Upper lobe of left lung (tissue), 6 donors: ENCODE measurements around the gene C4orf50. TPM values are rescaled to one million over a fixed set of nuclear protein-coding genes. Genes with fewer than 3 reads are reported as not detected.

Experiments
- ATAC-seq, 2 donors: fragments of 200-7000 bp; cut with Tn5 transposase; one replicate each; pipeline ENCODE4 v1.9.1; 2022; ENCODE audit warnings: mild to moderate bottlenecking in 2 of 2, moderate library complexity in 2 of 2; ENCODE audit not compliant: low FRiP score in 2 of 2
- DNase-seq, 2 donors: peaks; one replicate each; pipeline ENCODE4 v3.0.0-alpha.2; 2019 to 2020
- H3K27ac ChIP-seq, 4 donors: fragments of 200-600 bp; sonication (generic); one replicate each; pipeline ENCODE4 v1.5.1; 2016 to 2019
- H3K27me3 ChIP-seq, 4 donors: fragments of 200-600 bp; sonication (generic); one replicate each; pipeline ENCODE4 v1.5.1; 2017 to 2019
- H3K36me3 ChIP-seq, 4 donors: fragments of 200-600 bp; sonication (generic); one replicate each; pipeline ENCODE4 v1.5.1; 2016 to 2019
- H3K4me1 ChIP-seq, 4 donors: fragments of 200-600 bp; sonication (generic); one replicate each; pipeline ENCODE4 v1.5.1; 2018 to 2019
- H3K4me3 ChIP-seq, 4 donors: fragments of 200-600 bp; sonication (generic); one replicate each; pipeline ENCODE4 v1.5.1; 2017 to 2019; ENCODE audit warnings: mild to moderate bottlenecking in 2 of 4, moderate library complexity in 1 of 4
- H3K9me3 ChIP-seq, 4 donors: fragments of 200-600 bp; sonication (generic); one replicate each; pipeline ENCODE4 v1.5.1; 2018 to 2019
- CTCF ChIP-seq, 6 experiments: fragments of 450-650 bp in 4 of 6; fragments of 200-600 bp in 2 of 6; sonication (generic) in 2 of 6; IDR thresholded peaks; one replicate each; pipeline ENCODE4 v1.5.1; 2016 to 2019; ENCODE audit warnings: antibody characterized with exemption in 6 of 6
- EP300 ChIP-seq, 4 donors: sonication (generic); formaldehyde crosslinking; IDR thresholded peaks; one replicate each; pipeline ENCODE4 v1.5.1; 2017; ENCODE audit warnings: antibody characterized with exemption in 4 of 4, control low read depth in 2 of 4
- POLR2A ChIP-seq, 4 donors: fragments of 450-650 bp; IDR thresholded peaks; one replicate each; pipeline ENCODE4 v1.5.1; 2016 to 2017; ENCODE audit warnings: antibody characterized with exemption in 4 of 4, mild to moderate bottlenecking in 2 of 4
- POLR2AphosphoS5 ChIP-seq, 2 donors: sonication (generic); formaldehyde crosslinking; IDR thresholded peaks; one replicate each; pipeline ENCODE4 v1.5.1; 2017; ENCODE audit warnings: antibody characterized with exemption in 2 of 2
- WGBS, 2 donors: methylation state at CpG; one replicate each; pipeline ENCODE4 v1.1.5; 2017 to 2018; 5-methylcytosine and 5-hydroxymethylcytosine counted together
- total RNA-seq, 6 donors: library from RNA; depleted of rRNA in 4 of 6; stranded (reverse); fragments of >200 nt in 4 of 6; gene quantifications; one replicate each; pipeline versions ENCODE4 v1.1.0 to v1.2.1, GENCODE V29; 2016 to 2021
- donor health status: DM: no; HTN: no; CAD: no; lungs with moderate emphysema.
- donor health status: DM: no; HTN: yes; CAD: no; lungs with severe emphysema.

C4orf50 gene
- total RNA-seq, 6 donors from 2014 or later = 0.03 to 1.3 (median 0.65) TPM

GRCh38 chr4:5927116-5927515 is 91.1 kb downstream of the C4orf50 start:
- TF ChIP-seq EP300 (IDR thresholded peaks at IDR 0.05) (no peak), CTCF (IDR thresholded peaks at IDR 0.05) (no peak), POLR2A (IDR thresholded peaks at IDR 0.05) (no peak), POLR2AphosphoS5 (IDR thresholded peaks at IDR 0.05) (no peak)
- Histone ChIP-seq H3K27ac (no peak overlapping the region), H3K36me3 (no peaks in the 10 kb centered on the region), H3K27me3 (no peaks in the 10 kb centered on the region), H3K9me3 (no peaks in the 10 kb centered on the region), H3K4me1 (no peaks in the 10 kb centered on the region), H3K4me3 (no peak overlapping the region)
- 83 to 93% methylated on average over 3 of the region's 3 CpGs for WGBS, 2 donors
- DNase-seq (no peak), ATAC-seq (no peak)

GRCh38 chr4:5926598-5926997 is 91.6 kb downstream of the C4orf50 start:
- H3K27me3 ChIP-seq = no peaks in the 10 kb centered on the region
- DNase-seq (no peak), ATAC-seq (no peak)
- no peaks in the 10 kb centered on the region for H3K36me3 ChIP-seq
- H3K4me1 ChIP-seq = no peaks in the 10 kb centered on the region
- H3K9me3 ChIP-seq = no peaks in the 10 kb centered on the region
- 52 to 58% methylated on average over 7 of the region's 7 CpGs for WGBS, 2 donors
- no peak overlapping the region for H3K27ac ChIP-seq
- no peak overlapping the region for H3K4me3 ChIP-seq
- no peak for TF ChIP-seq CTCF (IDR thresholded peaks at IDR 0.05)
- TF ChIP-seq POLR2A (IDR thresholded peaks at IDR 0.05) = no peak
- no peak for TF ChIP-seq EP300 (IDR thresholded peaks at IDR 0.05)
- TF ChIP-seq POLR2AphosphoS5 (IDR thresholded peaks at IDR 0.05) = no peak

- Histone ChIP-seq H3K4me3 (no peak overlapping the region), H3K27ac (no peak overlapping the region), H3K27me3 (no peaks in the 10 kb centered on the region), H3K4me1 (no peaks in the 10 kb centered on the region), H3K36me3 (no peaks in the 10 kb centered on the region), H3K9me3 (no peaks in the 10 kb centered on the region)
- DNase-seq (no peak), ATAC-seq (no peak)
- 79 to 86% methylated on average over 13 to 16 of the region's 16 CpGs for whole genome bisulfite sequencing, 2 donors
- TF ChIP-seq CTCF (IDR thresholded peaks at IDR 0.05) (no peak), POLR2A (IDR thresholded peaks at IDR 0.05) (no peak), EP300 (IDR thresholded peaks at IDR 0.05) (no peak), POLR2AphosphoS5 (IDR thresholded peaks at IDR 0.05) (no peak)
Measured at GRCh38 chr4:5925419-5926200, 92.6 kb downstream of the C4orf50 start.

GRCh38 chr4:5924461-5925125 is 93.6 kb downstream of the C4orf50 start:
- Histone ChIP-seq H3K4me1 (no peaks in the 10 kb centered on the region), H3K36me3 (no peaks in the 10 kb centered on the region), H3K27ac (no peak overlapping the region), H3K27me3 (no peaks in the 10 kb centered on the region), H3K9me3 (no peaks in the 10 kb centered on the region), H3K4me3 (no peak overlapping the region)
- TF ChIP-seq EP300 (IDR thresholded peaks at IDR 0.05) = no peak
- no peak for TF ChIP-seq POLR2AphosphoS5 (IDR thresholded peaks at IDR 0.05)
- TF ChIP-seq CTCF (IDR thresholded peaks at IDR 0.05) = no peak
- TF ChIP-seq POLR2A (IDR thresholded peaks at IDR 0.05) = no peak
- 78 to 80% methylated on average over 8 to 12 of the region's 12 CpGs for WGBS, 2 donors
- DNase-seq (peak in 1 of 2 donors; percentile 49), ATAC-seq (no peak)
